Nephron (organoid): ENCODE data around the gene ZNF185.

Source experiments
- H3K27ac Mint-ChIP-seq, 3 experiments: 2 replicates each; pipeline ENCODE4 v1.8.0; 2020; ENCODE audit warnings: mixed read lengths in 3 of 3, mild to moderate bottlenecking in 2 of 3, moderate library complexity in 1 of 3
- H3K27me3 Mint-ChIP-seq: 2 replicates; pipeline ENCODE4 v1.8.0; 2021; ENCODE audit warnings: low read depth, mild to moderate bottlenecking, moderate library complexity, mixed read lengths
- H3K36me3 Mint-ChIP-seq: 2 replicates; pipeline ENCODE4 v1.8.0; 2020; ENCODE audit warnings: low read depth, mixed read lengths
- H3K4me1 Mint-ChIP-seq: 2 replicates; pipeline ENCODE4 v1.8.0; 2020; ENCODE audit warnings: mixed read lengths
- H3K4me3 Mint-ChIP-seq, 3 experiments: 2 replicates each; pipeline ENCODE4 v1.8.0; 2020; ENCODE audit warnings: mild to moderate bottlenecking in 3 of 3, mixed read lengths in 3 of 3, moderate library complexity in 2 of 3
- H3K9me3 Mint-ChIP-seq: 2 replicates; pipeline ENCODE4 v1.8.0; 2020; ENCODE audit warnings: mixed read lengths
- CTCF ChIP-seq, 3 experiments: fragments of 200-600 bp; sonication (generic); IDR thresholded peaks; one replicate each; pipeline ENCODE4 v1.5.0; 2021; ENCODE audit warnings: antibody characterized with exemption in 3 of 3; ENCODE audit not compliant: unreplicated experiment in 3 of 3

ZNF185 gene

GRCh38 chrX:152929898-152930297, 32.0 kb downstream of the ZNF185 start:
- H3K27me3 Mint-ChIP-seq, result no peaks in the 10 kb centered on the region
- peaks cover 9% of the 10 kb centered on the region for H3K9me3 Mint-ChIP-seq
- H3K27ac Mint-ChIP-seq, result no peak overlapping the region
- no peak for TF ChIP-seq CTCF (IDR thresholded peaks at IDR 0.05; ENCODE audit: unreplicated experiment in 3 of 3)
- no peak overlapping the region for H3K4me3 Mint-ChIP-seq
- no peaks in the 10 kb centered on the region for H3K4me1 Mint-ChIP-seq
- H3K36me3 Mint-ChIP-seq, result peaks cover 4% of the 10 kb centered on the region

GRCh38 chrX:152930516-152930915, 32.6 kb downstream of the ZNF185 start:
- Mint-ChIP-seq H3K36me3 (peaks cover 4% of the 10 kb centered on the region), H3K27ac (no peak overlapping the region), H3K9me3 (peaks cover 9% of the 10 kb centered on the region), H3K4me3 (no peak overlapping the region), H3K4me1 (no peaks in the 10 kb centered on the region), H3K27me3 (no peaks in the 10 kb centered on the region)
- TF ChIP-seq CTCF (IDR thresholded peaks at IDR 0.05; ENCODE audit: unreplicated experiment in 3 of 3), result no peak

- peaks cover 3% of the 10 kb centered on the region for H3K27me3 Mint-ChIP-seq
- no peak overlapping the region for H3K4me3 Mint-ChIP-seq
- peaks cover 6% of the 10 kb centered on the region for H3K9me3 Mint-ChIP-seq
- no peaks in the 10 kb centered on the region for H3K4me1 Mint-ChIP-seq
- H3K36me3 Mint-ChIP-seq, result peaks cover 4% of the 10 kb centered on the region
- no peak for TF ChIP-seq CTCF (IDR thresholded peaks at IDR 0.05; ENCODE audit: unreplicated experiment in 3 of 3)
- H3K27ac Mint-ChIP-seq, result no peak overlapping the region
Measured at GRCh38 chrX:152932144-152932543, 34.3 kb downstream of the ZNF185 start.

GRCh38 chrX:152932598-152933175, 34.8 kb downstream of the ZNF185 start:
- no peak overlapping the region for H3K27ac Mint-ChIP-seq
- H3K4me3 Mint-ChIP-seq, result no peak overlapping the region
- peaks cover 4% of the 10 kb centered on the region for H3K36me3 Mint-ChIP-seq
- H3K27me3 Mint-ChIP-seq, result peaks cover 3% of the 10 kb centered on the region
- H3K4me1 Mint-ChIP-seq, result no peaks in the 10 kb centered on the region
- TF ChIP-seq CTCF (IDR thresholded peaks at IDR 0.05; ENCODE audit: unreplicated experiment in 3 of 3), result no peak
- H3K9me3 Mint-ChIP-seq, result peaks cover 10% of the 10 kb centered on the region

GRCh38 chrX:152936306-152936705, 38.4 kb downstream of the ZNF185 start:
- H3K4me3 Mint-ChIP-seq, result no peak overlapping the region
- H3K4me1 Mint-ChIP-seq, result peaks cover 2% of the 10 kb centered on the region
- no peaks in the 10 kb centered on the region for H3K36me3 Mint-ChIP-seq
- peaks cover 10% of the 10 kb centered on the region for H3K9me3 Mint-ChIP-seq
- peaks cover 3% of the 10 kb centered on the region for H3K27me3 Mint-ChIP-seq
- TF ChIP-seq CTCF (IDR thresholded peaks at IDR 0.05; ENCODE audit: unreplicated experiment in 3 of 3), result no peak
- H3K27ac Mint-ChIP-seq, result no peak overlapping the region

- peaks cover 3% of the 10 kb centered on the region for H3K27me3 Mint-ChIP-seq
- no peak overlapping the region for H3K27ac Mint-ChIP-seq
- H3K4me1 Mint-ChIP-seq, result peaks cover 5% of the 10 kb centered on the region
- no peak for TF ChIP-seq CTCF (IDR thresholded peaks at IDR 0.05; ENCODE audit: unreplicated experiment in 3 of 3)
- H3K9me3 Mint-ChIP-seq, result peaks cover 12% of the 10 kb centered on the region
- no peak overlapping the region for H3K4me3 Mint-ChIP-seq
- H3K36me3 Mint-ChIP-seq, result no peaks in the 10 kb centered on the region
Measured at GRCh38 chrX:152937236-152937635, 39.4 kb downstream of the ZNF185 start.
